HG03280 (cell line): Measurements from ENCODE around the gene RIT1.
"Not testable (repeated sequence)": the region's sequence is repeated elsewhere in the genome, so short reads cannot be mapped to it uniquely, and the experiment has no call there.

ENCODE experiments used
- ATAC-seq: cut with Tn5 transposase; IDR thresholded peaks from one replicate; pipeline ENCODE4 v1.9.1; 2021; ENCODE audit warnings: mild to moderate bottlenecking, moderate library complexity; ENCODE audit not compliant: unreplicated experiment

Gene RIT1

GRCh38 chr1:155934097-155934935 lies 23.2 kb upstream of the RIT1 start, which contains the start of gene KHDC4:
Gene KHDC4, minus strand, starts transcription at chr1:155934413. Its CDS starts 40 bp downstream, at chr1:155934373.
- ATAC-seq = peak; percentile 95

GRCh38 chr1:155933591-155934096 lies 22.5 kb upstream of the RIT1 start:
- no peak for ATAC-seq

- ATAC-seq = no peak
Observed at GRCh38 chr1:155932487-155932886, 21.3 kb upstream of the RIT1 start.

- no peak for ATAC-seq
Observed at GRCh38 chr1:155932081-155932480, 20.9 kb upstream of the RIT1 start.

- ATAC-seq = no peak
Observed at GRCh38 chr1:155931332-155932038, 20.3 kb upstream of the RIT1 start.

GRCh38 chr1:155930725-155931124 lies 19.6 kb upstream of the RIT1 start:
- not testable (repeated sequence) for ATAC-seq

GRCh38 chr1:155929057-155929456 lies 17.9 kb upstream of the RIT1 start:
- no peak for ATAC-seq

- no peak for ATAC-seq
Observed at GRCh38 chr1:155925506-155925905, 14.4 kb upstream of the RIT1 start.

GRCh38 chr1:155920717-155921116 lies 9.6 kb upstream of the RIT1 start:
- ATAC-seq = no peak

GRCh38 chr1:155919801-155920200 lies 8.7 kb upstream of the RIT1 start:
- no peak for ATAC-seq

GRCh38 chr1:155918660-155919059 lies 7.5 kb upstream of the RIT1 start:
- no peak for ATAC-seq

GRCh38 chr1:155913969-155914757 lies 3.0 kb upstream of the RIT1 start:
- no peak for ATAC-seq

- no peak for ATAC-seq
Observed at GRCh38 chr1:155912056-155912536, 947 bp upstream of the RIT1 start.

- ATAC-seq = peak; percentile 18
Observed at GRCh38 chr1:155910621-155911121, 478 bp downstream of the RIT1 start.

GRCh38 chr1:155909894-155910293 lies 1.3 kb downstream of the RIT1 start:
- no peak for ATAC-seq

GRCh38 chr1:155904261-155904660 lies 6.9 kb downstream of the RIT1 start:
- ATAC-seq = no peak

GRCh38 chr1:155900161-155900560 lies 11.0 kb downstream of the RIT1 start:
- no peak for ATAC-seq

GRCh38 chr1:155899683-155900082 lies 11.5 kb downstream of the RIT1 start:
- ATAC-seq = no peak

- ATAC-seq = no peak
Observed at GRCh38 chr1:155898888-155899287, 12.3 kb downstream of the RIT1 start.

- ATAC-seq = no peak
Observed at GRCh38 chr1:155897746-155898145, 13.4 kb downstream of the RIT1 start.

GRCh38 chr1:155896476-155896875 lies 14.7 kb downstream of the RIT1 start:
- not testable (repeated sequence) for ATAC-seq
